Osteoblast (primary cell): ENCODE data around the gene CLMP. TPM values are rescaled to one million over a fixed set of nuclear protein-coding genes. Genes with fewer than 3 reads are reported as not detected.
A peak's percentile ranks its signal among the peaks of the same experiment; 100 is the strongest.

Experiments
- DNase-seq: peaks from one replicate; pipeline ENCODE4 v3.0.0; 2011; ENCODE audit warnings: low spot score, mixed read lengths; ENCODE audit not compliant: insufficient read length; ENCODE audit errors: missing footprints
- H2AFZ ChIP-seq: 2 replicates; pipeline ENCODE4 v1.6.0; 2011; ENCODE audit warnings: mild to moderate bottlenecking, low read length
- H3K27ac ChIP-seq: 2 replicates; pipeline ENCODE4 v1.5.1; 2011; ENCODE audit warnings: mild to moderate bottlenecking, low read depth, low read length, moderate library complexity
- H3K27me3 ChIP-seq: 2 replicates; pipeline ENCODE4 v1.6.0; 2012; ENCODE audit warnings: mild to moderate bottlenecking, control low read depth, inconsistent platforms, low read length, moderate library complexity; ENCODE audit not compliant: insufficient read depth
- H3K36me3 ChIP-seq: 2 replicates; pipeline ENCODE4 v1.5.1; 2011; ENCODE audit warnings: mild to moderate bottlenecking, low read length, control low read depth, moderate library complexity; ENCODE audit not compliant: insufficient read depth
- H3K4me1 ChIP-seq: 2 replicates; pipeline ENCODE4 v1.5.1; 2011; ENCODE audit warnings: mild to moderate bottlenecking, low read length, control low read depth, moderate library complexity; ENCODE audit not compliant: insufficient read depth
- H3K4me2 ChIP-seq: 2 replicates; pipeline ENCODE4 v1.6.0; 2011; ENCODE audit warnings: mild to moderate bottlenecking, low read length; ENCODE audit not compliant: insufficient read depth
- H3K4me3 ChIP-seq: fragments of 200-600 bp; sonication (generic); 3 replicates; pipeline ENCODE4 v1.5.1; 2012; ENCODE audit warnings: mild to moderate bottlenecking, low read length, inconsistent platforms; ENCODE audit not compliant: insufficient read depth
- H3K79me2 ChIP-seq: 2 replicates; pipeline ENCODE4 v1.6.0; 2012; ENCODE audit warnings: mild to moderate bottlenecking, low read length, control low read depth, inconsistent platforms; ENCODE audit not compliant: insufficient read depth
- H3K9me3 ChIP-seq: 2 replicates; pipeline ENCODE4 v1.5.1; 2011; ENCODE audit warnings: low read depth, low read length, control low read depth
- H4K20me1 ChIP-seq: 2 replicates; pipeline ENCODE4 v1.6.0; 2012; ENCODE audit warnings: mild to moderate bottlenecking, low read length, control low read depth; ENCODE audit not compliant: insufficient read depth
- total RNA-seq: library from RNA; depleted of rRNA; stranded (reverse); fragments of >200 nt; gene quantifications from 2 replicates; pipeline ENCODE4 v1.2.3, GENCODE V29; 2012
- TF ChIP-seq, protein P1 (sequence below): IDR thresholded peaks from 2 replicates; pipeline ENCODE4 v1.5.1; 2011; ENCODE audit warnings: mild to moderate bottlenecking, low read depth, low read length, moderate library complexity; ENCODE audit errors: extremely low read depth

CLMP gene
- total RNA-seq, 1 donor = 210 TPM

DNA sequence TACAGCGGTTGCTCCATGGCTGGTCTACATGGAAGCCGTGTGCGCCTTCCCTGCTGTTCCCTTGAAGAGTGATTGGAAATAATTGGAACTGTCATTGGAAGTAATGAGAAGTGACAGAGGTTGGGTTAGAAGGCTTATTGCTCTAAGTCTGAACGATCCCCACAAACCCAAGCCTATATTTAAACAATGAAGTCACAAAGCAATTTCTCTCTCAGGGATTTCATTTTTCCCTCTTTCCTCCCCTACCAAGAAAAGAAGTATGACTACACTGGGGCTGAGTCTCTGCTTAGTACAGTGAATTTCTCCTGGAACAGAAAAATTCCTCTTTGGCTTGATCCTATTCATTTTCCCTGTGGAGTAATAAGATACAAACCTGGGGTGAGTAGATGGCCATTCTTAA, 7.8 kb downstream of the CLMP start:
- peak overlapping the region; percentile 90 for H3K4me2 ChIP-seq
- no peak overlapping the region for H2AFZ ChIP-seq
- H3K27me3 ChIP-seq = no peaks in the 10 kb centered on the region
- H3K79me2 ChIP-seq = peaks cover 95% of the 10 kb centered on the region
- H3K36me3 ChIP-seq = peaks cover 63% of the 10 kb centered on the region
- no peaks in the 10 kb centered on the region for H3K9me3 ChIP-seq
- peaks cover 10% of the 10 kb centered on the region for H4K20me1 ChIP-seq
- H3K4me3 ChIP-seq = no peak overlapping the region
- TF ChIP-seq, protein P1, sequence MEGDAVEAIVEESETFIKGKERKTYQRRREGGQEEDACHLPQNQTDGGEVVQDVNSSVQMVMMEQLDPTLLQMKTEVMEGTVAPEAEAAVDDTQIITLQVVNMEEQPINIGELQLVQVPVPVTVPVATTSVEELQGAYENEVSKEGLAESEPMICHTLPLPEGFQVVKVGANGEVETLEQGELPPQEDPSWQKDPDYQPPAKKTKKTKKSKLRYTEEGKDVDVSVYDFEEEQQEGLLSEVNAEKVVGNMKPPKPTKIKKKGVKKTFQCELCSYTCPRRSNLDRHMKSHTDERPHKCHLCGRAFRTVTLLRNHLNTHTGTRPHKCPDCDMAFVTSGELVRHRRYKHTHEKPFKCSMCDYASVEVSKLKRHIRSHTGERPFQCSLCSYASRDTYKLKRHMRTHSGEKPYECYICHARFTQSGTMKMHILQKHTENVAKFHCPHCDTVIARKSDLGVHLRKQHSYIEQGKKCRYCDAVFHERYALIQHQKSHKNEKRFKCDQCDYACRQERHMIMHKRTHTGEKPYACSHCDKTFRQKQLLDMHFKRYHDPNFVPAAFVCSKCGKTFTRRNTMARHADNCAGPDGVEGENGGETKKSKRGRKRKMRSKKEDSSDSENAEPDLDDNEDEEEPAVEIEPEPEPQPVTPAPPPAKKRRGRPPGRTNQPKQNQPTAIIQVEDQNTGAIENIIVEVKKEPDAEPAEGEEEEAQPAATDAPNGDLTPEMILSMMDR = no peak
- no peak for DNase-seq
- H3K4me1 ChIP-seq = peaks cover 94% of the 10 kb centered on the region
- peak overlapping the region; percentile 97 for H3K27ac ChIP-seq

DNA sequence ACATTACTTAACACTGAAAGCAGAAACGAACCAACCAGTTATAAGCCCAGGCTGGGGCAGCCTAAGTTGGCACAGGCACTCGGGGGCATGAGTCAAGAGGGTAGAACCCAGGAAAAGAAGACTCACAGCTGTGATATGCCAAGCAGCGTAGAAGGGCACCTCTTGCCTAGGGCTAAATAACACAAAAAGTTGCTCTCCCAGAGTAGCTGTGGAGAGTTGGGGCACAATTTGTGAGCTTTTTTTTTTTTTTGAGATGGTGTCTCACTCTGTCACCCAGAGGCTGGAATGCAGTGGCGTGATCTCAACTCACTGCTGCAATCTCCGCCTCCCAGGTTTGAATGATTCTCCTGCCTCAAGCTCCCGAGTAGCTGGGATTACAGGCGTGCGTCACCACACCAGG, 8.8 kb downstream of the CLMP start:
- peaks cover 95% of the 10 kb centered on the region for H3K79me2 ChIP-seq
- H3K4me3 ChIP-seq = no peak overlapping the region
- peak overlapping the region; percentile 2 for H3K4me2 ChIP-seq
- H3K36me3 ChIP-seq = peaks cover 63% of the 10 kb centered on the region
- peaks cover 94% of the 10 kb centered on the region for H3K4me1 ChIP-seq
- H3K9me3 ChIP-seq = no peaks in the 10 kb centered on the region
- TF ChIP-seq, protein P1 = peak; percentile 5
- no peaks in the 10 kb centered on the region for H3K27me3 ChIP-seq
- no peak overlapping the region for H2AFZ ChIP-seq
- peaks cover 2% of the 10 kb centered on the region for H4K20me1 ChIP-seq
- H3K27ac ChIP-seq = peak overlapping the region; percentile 97
- no peak for DNase-seq

DNA sequence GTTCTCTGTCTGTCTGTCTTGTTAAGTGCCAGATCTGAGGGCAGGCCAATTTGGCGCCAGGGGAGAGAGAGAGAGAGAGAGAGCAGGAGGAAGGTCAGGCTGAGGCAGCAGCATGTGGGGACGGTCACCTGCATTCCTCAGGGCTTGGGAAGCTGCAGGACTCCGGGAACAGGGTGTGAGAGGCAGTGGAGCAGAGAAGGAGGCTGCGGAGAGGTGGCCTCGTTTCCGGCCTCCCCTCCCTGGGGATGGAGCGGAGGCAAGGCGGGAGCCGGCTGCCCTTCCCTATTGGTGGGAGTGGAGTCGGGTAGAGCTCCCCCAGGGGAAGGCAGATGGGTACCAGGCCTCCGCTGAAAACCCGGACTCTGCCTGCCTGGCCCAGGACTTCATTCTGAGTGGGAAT, 9.7 kb downstream of the CLMP start:
- Histone ChIP-seq H3K36me3 (peaks cover 58% of the 10 kb centered on the region), H3K27me3 (no peaks in the 10 kb centered on the region), H3K4me1 (peaks cover 94% of the 10 kb centered on the region), H3K27ac (peak overlapping the region; percentile 97), H3K9me3 (no peaks in the 10 kb centered on the region), H2AFZ (no peak overlapping the region), H3K4me2 (no peak overlapping the region), H3K79me2 (peaks cover 95% of the 10 kb centered on the region), H4K20me1 (no peaks in the 10 kb centered on the region), H3K4me3 (no peak overlapping the region)
- TF ChIP-seq, protein P1 = no peak
- DNase-seq = no peak

DNA sequence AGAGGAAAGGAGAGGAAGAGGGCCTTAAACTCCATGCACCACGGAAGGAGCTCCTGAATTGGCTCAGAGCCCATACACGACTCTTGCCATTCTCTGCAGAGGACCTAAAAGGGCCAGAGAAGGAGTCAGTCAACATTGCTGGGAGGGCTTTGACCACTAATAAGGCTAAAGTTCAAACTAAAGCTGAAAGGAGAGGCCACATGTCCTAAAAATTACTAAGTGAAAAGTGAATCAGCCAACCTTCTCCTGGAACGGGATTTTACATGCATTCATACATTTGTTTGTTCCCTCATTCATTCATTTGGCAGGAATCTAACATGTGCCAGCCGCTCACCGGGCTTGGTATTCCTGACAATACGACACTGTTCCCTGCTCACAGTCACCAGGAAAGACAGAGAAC, 10.5 kb downstream of the CLMP start:
- peak overlapping the region; percentile 17 for H3K4me2 ChIP-seq

More for the DNA sequence above, 10.5 kb downstream of the CLMP start:
- TF ChIP-seq, protein P1 = no peak
- H4K20me1 ChIP-seq = no peaks in the 10 kb centered on the region
- peaks cover 94% of the 10 kb centered on the region for H3K4me1 ChIP-seq
- no peaks in the 10 kb centered on the region for H3K27me3 ChIP-seq
- H2AFZ ChIP-seq = no peak overlapping the region
- peaks cover 56% of the 10 kb centered on the region for H3K36me3 ChIP-seq
- H3K27ac ChIP-seq = peak overlapping the region; percentile 97
- no peaks in the 10 kb centered on the region for H3K9me3 ChIP-seq
- no peak overlapping the region for H3K4me3 ChIP-seq
- DNase-seq = no peak
- H3K79me2 ChIP-seq = peaks cover 95% of the 10 kb centered on the region
